ENCODE measurements around the gene MPG. TPM values are rescaled to one million over a fixed set of nuclear protein-coding genes. Genes with fewer than 3 reads are reported as not detected.

Gene MPG
- total RNA-seq, 1 donor from 2014 or later: 42.5 TPM

DNA sequence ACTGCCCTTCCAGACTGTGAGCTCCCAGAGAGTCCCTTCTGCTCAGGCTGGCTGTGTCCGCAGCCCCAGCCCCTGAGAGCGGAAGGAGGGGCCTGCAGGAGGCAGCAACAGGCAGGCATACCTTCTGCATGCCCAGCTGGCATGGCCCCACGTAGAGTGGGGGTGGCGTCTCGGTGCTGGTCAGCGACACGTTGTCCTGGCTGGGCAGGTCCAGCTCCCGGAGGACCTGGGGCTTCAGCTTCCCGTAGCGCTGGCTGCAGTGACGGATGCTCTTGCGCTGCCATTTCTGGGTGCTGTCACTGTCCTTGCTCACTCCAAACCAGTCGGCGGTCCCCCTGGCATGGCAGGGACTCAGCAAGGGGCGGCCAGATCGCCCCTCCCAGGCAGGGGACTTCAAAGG lies 14.6 kb upstream of the MPG start:
- no peak overlapping the region for H3K27ac ChIP-seq
- peaks cover 16% of the 10 kb centered on the region for H3K4me1 ChIP-seq
- H3K36me3 ChIP-seq: peaks cover 52% of the 10 kb centered on the region
- H3K4me3 ChIP-seq: no peak overlapping the region
- TF ChIP-seq, protein P1, sequence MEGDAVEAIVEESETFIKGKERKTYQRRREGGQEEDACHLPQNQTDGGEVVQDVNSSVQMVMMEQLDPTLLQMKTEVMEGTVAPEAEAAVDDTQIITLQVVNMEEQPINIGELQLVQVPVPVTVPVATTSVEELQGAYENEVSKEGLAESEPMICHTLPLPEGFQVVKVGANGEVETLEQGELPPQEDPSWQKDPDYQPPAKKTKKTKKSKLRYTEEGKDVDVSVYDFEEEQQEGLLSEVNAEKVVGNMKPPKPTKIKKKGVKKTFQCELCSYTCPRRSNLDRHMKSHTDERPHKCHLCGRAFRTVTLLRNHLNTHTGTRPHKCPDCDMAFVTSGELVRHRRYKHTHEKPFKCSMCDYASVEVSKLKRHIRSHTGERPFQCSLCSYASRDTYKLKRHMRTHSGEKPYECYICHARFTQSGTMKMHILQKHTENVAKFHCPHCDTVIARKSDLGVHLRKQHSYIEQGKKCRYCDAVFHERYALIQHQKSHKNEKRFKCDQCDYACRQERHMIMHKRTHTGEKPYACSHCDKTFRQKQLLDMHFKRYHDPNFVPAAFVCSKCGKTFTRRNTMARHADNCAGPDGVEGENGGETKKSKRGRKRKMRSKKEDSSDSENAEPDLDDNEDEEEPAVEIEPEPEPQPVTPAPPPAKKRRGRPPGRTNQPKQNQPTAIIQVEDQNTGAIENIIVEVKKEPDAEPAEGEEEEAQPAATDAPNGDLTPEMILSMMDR (IDR thresholded peaks at IDR 0.05): no peak
- DNase-seq (no peak), ATAC-seq (no peak)
- no peaks in the 10 kb centered on the region for H3K9me3 ChIP-seq
- H3K27me3 ChIP-seq: no peaks in the 10 kb centered on the region
- intact Hi-C loops (cut with DNase I): no loop called here

DNA sequence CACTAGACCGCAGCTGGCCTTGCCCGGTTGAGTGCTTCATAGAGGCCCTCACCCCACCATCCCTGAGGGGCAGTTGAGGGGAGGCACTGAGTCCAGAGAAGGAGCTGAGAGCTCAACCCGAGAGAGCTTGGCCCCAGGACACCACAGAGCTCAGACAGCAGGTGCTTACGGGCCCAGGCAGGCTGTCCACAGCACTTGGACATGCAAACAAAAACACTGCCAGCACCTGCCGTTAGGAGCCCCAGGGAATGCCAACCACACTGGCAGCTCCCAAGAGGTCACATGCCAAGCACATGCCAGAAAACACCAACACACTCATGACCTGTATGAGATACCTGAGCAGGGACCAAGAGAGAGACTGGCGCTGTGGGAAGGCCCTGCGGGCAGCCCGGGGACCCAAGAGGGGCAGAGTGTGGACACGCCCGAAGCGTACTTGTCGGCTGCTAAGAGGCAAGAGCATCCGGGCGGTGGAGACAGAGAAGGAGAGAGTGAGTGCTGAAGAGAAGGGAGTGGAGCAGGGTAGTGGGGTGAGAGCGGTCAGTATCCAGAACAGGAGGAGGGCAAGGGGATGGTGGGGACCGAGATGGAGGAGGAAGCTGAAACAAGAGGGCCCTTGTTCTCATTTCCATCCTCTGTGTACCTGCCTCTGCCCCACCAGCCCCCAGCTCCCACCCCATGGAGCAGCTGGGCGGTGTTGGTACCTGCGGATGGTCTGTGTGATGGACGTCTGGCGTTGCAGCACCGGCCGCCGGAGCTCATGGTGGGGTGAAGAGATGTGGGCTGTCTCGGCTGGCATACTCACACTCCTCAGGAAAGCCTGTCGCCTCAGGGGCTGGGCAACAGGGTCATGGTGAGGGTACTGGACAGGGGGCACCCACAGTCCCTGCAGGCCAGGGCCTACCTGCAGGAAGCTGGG lies 13.8 kb upstream of the MPG start:
- peaks cover 16% of the 10 kb centered on the region for H3K4me1 ChIP-seq
- H3K9me3 ChIP-seq: no peaks in the 10 kb centered on the region
- peaks cover 44% of the 10 kb centered on the region for H3K36me3 ChIP-seq
- H3K27me3 ChIP-seq: no peaks in the 10 kb centered on the region
- intact Hi-C loops (cut with DNase I): no loop called here
- ATAC-seq: no peak
- DNase-seq: no peak
- H3K27ac ChIP-seq: no peak overlapping the region
- TF ChIP-seq, protein P1 (IDR thresholded peaks at IDR 0.05): no peak
- H3K4me3 ChIP-seq: no peak overlapping the region

DNA sequence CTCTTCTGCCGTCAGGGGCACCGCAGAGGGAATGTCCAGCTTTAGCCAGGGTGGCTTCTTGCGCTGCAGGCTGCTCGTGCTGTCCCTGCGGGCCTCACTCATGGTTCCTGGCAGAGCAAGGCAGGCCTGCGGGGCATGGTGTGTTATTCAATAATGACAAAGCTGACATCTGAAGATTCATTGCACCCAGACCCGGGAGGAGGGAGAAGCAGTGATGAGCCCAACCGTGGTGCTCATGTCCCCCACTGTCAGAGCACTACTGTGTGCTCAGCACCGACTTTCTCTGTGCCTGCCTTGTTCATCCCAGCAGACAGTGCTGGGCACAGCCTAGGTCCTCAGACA lies 13.1 kb upstream of the MPG start:
- DNase-seq: no peak
- ATAC-seq: no peak
- Histone ChIP-seq H3K4me1 (peaks cover 16% of the 10 kb centered on the region), H3K4me3 (no peak overlapping the region), H3K27me3 (no peaks in the 10 kb centered on the region), H3K27ac (no peak overlapping the region), H3K36me3 (peaks cover 38% of the 10 kb centered on the region), H3K9me3 (no peaks in the 10 kb centered on the region)
- TF ChIP-seq, protein P1 (IDR thresholded peaks at IDR 0.05): no peak
- intact Hi-C loops (cut with DNase I): no loop called here

DNA sequence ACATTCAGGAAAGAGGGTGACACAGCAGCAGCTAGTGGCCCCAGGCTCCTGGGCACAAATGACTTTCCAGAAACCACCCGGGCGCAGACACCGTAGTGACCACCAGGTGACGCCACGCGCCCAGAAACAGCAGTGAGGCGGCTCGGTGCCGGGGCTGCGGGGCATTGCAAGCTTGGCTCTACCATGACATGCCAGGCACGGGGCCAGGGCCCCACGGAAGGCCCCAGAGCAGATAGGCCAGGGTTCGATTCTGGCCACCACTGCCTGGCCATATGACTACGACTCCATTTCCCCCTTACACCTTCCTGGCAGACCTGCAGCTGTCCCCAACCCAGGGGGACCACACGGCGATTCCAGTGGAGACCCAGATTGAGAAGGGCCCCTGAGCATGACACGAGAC lies 12.3 kb upstream of the MPG start:
- TF ChIP-seq, protein P1 (IDR thresholded peaks at IDR 0.05): peak; percentile 98
- no peak overlapping the region for H3K27ac ChIP-seq
- H3K9me3 ChIP-seq: no peaks in the 10 kb centered on the region
- H3K4me3 ChIP-seq: no peak overlapping the region
- DNase-seq (peak; percentile 92), ATAC-seq (peak; percentile 87)
- no peaks in the 10 kb centered on the region for H3K27me3 ChIP-seq
- peaks cover 21% of the 10 kb centered on the region for H3K4me1 ChIP-seq
- intact Hi-C loops (cut with DNase I): no loop called here
- H3K36me3 ChIP-seq: peaks cover 29% of the 10 kb centered on the region

DNA sequence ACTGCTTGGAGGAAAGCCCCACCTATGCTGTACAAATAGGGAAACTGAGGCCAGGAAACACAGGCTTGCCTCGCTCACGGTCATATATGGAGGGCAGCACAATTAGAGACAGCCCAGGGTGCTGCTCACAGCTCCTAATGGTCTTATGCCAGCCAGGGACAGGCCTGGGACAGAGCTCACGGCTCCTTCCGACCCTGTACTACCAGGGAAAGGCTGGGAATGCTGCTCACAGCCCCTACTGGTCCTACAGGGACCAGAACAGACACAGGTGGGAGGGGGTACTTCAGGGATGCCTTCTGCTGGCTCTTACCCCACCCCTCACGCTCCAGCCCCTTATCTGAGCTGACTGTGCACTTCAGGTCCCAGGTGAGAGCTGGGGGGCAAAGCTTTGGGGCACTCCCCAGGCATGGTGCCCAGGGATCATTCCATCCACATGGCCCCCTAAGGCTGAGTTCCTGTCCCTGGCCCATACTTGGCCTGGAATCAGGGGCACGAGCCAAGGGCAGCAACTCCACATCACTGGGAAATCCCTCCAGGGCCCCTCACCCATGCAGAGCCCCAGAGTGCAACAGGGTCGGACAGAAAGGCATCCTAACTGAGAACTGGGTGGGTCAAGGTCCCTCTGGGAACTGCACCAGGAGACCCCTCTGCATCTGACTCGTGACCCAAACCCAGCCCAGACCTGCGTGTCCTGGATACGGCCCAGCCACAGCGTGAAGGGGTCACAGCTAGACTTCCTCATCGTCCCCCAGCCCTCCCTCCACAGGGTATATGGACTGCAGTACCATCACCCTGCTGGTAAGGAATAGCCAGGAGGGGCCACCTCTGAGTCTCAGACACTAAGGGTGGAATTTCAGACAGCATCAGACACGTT lies 11.5 kb upstream of the MPG start:
- TF ChIP-seq, protein P1 (IDR thresholded peaks at IDR 0.05): no peak
- Histone ChIP-seq H3K4me1 (peaks cover 27% of the 10 kb centered on the region), H3K27me3 (no peaks in the 10 kb centered on the region), H3K36me3 (peaks cover 23% of the 10 kb centered on the region), H3K27ac (no peak overlapping the region), H3K4me3 (no peak overlapping the region), H3K9me3 (no peaks in the 10 kb centered on the region)
- no peak for ATAC-seq
- DNase-seq: no peak
- intact Hi-C loops (cut with DNase I): no loop called here

All from upper lobe of right lung (tissue), 1 donor.